Measurements from ENCODE around the gene GPATCH2. TPM values are rescaled to one million over a fixed set of nuclear protein-coding genes. Genes with fewer than 3 reads are reported as not detected.

GPATCH2 gene
- total RNA-seq, 4 donors from 2014 or later = 8.6 to 248 (median 18.4) TPM

DNA sequence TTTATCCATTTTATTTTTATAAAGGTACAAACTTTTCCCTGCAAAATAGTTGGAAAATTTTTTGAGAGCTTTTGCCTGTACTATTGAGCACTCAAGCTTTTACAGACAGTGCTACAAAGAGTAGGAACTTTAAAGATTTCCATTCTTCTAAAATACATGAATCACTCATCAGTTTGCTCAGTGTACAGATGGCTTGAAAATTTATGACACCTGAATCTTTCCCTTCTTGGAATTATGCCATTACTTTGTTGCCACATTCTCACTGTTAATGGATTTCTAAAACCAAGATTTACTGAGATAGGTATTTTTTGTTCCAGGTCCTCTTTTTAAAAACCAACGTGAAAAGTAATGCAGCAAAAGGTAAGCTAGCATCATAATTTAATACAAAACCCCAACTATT, 76.0 kb downstream of the GPATCH2 start:
- H3K4me3 ChIP-seq = no peak overlapping the region
- 57 to 63% methylated on average over 1 of the region's 1 CpG for WGBS, 2 donors (ENCODE audit: low coverage in 1 of 2)
- in situ Hi-C loops (cut with MboI; ENCODE audit: low pct_ligation_motif_present in 1 of 4, low pct_unique_long_range_greater_than_20kb in 1 of 4, low sequenced_read_pairs in 3 of 4) = no loop called here
- no peaks in the 10 kb centered on the region for H3K27me3 ChIP-seq
- no peaks in the 10 kb centered on the region for H3K4me1 ChIP-seq
- no peaks in the 10 kb centered on the region for H3K9me3 ChIP-seq
- TF ChIP-seq EP300 (IDR thresholded peaks at IDR 0.05; ENCODE audit: low read depth) (no peak), POLR2A (IDR thresholded peaks at IDR 0.05) (no peak), POLR2AphosphoS5 (IDR thresholded peaks at IDR 0.05) (no peak)
- TF ChIP-seq, protein P1, sequence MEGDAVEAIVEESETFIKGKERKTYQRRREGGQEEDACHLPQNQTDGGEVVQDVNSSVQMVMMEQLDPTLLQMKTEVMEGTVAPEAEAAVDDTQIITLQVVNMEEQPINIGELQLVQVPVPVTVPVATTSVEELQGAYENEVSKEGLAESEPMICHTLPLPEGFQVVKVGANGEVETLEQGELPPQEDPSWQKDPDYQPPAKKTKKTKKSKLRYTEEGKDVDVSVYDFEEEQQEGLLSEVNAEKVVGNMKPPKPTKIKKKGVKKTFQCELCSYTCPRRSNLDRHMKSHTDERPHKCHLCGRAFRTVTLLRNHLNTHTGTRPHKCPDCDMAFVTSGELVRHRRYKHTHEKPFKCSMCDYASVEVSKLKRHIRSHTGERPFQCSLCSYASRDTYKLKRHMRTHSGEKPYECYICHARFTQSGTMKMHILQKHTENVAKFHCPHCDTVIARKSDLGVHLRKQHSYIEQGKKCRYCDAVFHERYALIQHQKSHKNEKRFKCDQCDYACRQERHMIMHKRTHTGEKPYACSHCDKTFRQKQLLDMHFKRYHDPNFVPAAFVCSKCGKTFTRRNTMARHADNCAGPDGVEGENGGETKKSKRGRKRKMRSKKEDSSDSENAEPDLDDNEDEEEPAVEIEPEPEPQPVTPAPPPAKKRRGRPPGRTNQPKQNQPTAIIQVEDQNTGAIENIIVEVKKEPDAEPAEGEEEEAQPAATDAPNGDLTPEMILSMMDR (IDR thresholded peaks at IDR 0.05) = no peak
- H3K36me3 ChIP-seq = no peaks in the 10 kb centered on the region
- DNase-seq = no peak
- intact Hi-C loops (cut with DNase I; ENCODE audit: low total_unique reads) = no loop called here
- H3K27ac ChIP-seq = no peak overlapping the region

DNA sequence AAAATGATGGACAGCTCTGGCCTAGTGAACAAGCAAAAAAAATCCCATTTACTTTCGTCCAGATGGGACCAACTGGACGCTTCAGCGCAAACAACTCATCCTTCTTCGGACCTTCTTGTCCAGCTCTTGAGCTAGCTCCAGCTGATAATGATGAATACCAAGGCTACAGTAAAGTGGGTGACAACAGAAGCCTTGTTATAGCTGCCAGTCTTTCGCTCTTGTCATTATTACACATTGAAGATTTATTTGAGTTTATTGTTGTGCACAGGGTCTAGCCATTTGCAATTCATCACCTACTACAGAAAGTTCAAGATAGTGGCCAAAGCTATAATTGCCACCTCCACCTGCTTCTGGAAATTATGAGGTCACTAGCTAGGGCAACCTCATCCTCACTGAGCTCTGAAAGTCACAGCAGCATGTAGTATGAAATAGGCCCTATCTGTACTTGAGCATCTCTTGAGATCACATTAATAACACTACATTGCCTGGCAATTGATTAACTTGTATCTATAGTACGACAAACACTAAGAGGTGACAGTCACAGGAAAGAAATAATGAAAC, 76.9 kb downstream of the GPATCH2 start:
- in situ Hi-C loops (cut with MboI; ENCODE audit: low pct_ligation_motif_present in 1 of 4, low pct_unique_long_range_greater_than_20kb in 1 of 4, low sequenced_read_pairs in 3 of 4) = no loop called here
- Histone ChIP-seq H3K27ac (no peak overlapping the region), H3K4me3 (no peak overlapping the region), H3K9me3 (no peaks in the 10 kb centered on the region), H3K4me1 (no peaks in the 10 kb centered on the region), H3K36me3 (no peaks in the 10 kb centered on the region), H3K27me3 (no peaks in the 10 kb centered on the region)
- no peak for DNase-seq
- WGBS, 2 donors (ENCODE audit: low coverage in 1 of 2) = 90 to 94% methylated on average over 6 of the region's 6 CpGs
- intact Hi-C loops (cut with DNase I; ENCODE audit: low total_unique reads) = no loop called here
- TF ChIP-seq, protein P1 (IDR thresholded peaks at IDR 0.05) = no peak
- TF ChIP-seq EP300 (IDR thresholded peaks at IDR 0.05; ENCODE audit: low read depth) = no peak
- TF ChIP-seq POLR2A (IDR thresholded peaks at IDR 0.05) = no peak
- TF ChIP-seq POLR2AphosphoS5 (IDR thresholded peaks at IDR 0.05) = no peak

DNA sequence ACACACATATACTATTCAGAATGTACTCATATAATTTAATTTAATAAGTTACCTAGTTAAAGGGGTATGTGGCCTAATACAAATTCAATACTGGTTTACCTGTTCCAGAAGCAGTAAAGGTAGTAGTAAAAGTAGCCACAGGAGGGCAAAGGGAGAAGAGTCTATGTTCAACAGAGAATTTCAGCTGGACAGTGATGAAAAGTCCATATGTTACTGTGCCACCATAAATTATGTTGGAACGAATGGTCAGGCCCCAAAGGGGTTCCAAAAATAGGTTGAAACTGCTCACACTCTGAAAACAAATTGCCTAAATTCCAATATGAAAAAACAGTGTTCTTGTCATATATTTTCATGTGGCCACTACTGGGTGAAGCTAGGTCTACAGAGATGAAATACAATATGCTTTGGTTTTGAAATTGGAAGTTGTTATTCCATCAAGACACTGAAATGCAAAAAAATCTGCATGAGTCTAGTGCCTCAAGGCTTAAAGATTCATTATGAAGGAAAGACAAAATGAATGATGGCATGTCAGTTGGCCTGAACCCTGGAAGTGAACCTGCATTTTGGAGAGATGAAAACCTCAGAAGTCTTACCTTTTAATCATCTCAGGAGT, 78.4 kb downstream of the GPATCH2 start:
- WGBS, 2 donors (ENCODE audit: low coverage in 1 of 2) = 57 to 70% methylated on average over 1 of the region's 1 CpG
- H3K4me1 ChIP-seq = no peaks in the 10 kb centered on the region
- intact Hi-C loops (cut with DNase I; ENCODE audit: low total_unique reads) = no loop called here

DNA sequence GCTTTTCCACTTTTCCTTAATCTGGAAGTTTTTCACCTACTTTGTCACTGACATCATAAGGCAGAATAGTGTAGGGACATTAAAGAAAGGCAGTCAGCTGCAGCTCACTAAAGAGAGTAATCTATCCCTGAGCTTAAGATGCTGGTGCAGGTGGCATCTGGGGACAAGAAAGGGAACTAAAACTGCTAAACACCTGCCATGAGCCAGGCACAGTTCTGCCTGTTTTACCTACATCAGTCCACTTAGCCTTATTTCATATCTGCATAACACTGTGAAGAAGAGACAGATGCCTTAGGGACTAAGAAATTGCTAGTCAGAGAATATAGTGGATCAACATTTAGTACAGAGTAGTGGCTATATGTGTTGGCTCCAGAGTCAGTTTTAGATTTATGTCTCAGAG, 88.1 kb downstream of the GPATCH2 start:
- H3K9me3 ChIP-seq = no peaks in the 10 kb centered on the region
- peaks cover 0 to 13% (median 6%) of the 10 kb centered on the region in 4 donors for H3K4me1 ChIP-seq
- peaks cover 0 to 2% (median 0%) of the 10 kb centered on the region in 4 donors for H3K36me3 ChIP-seq
- no peak for TF ChIP-seq EP300 (IDR thresholded peaks at IDR 0.05; ENCODE audit: low read depth)
- TF ChIP-seq POLR2AphosphoS5 (IDR thresholded peaks at IDR 0.05) = no peak
- no peak for TF ChIP-seq POLR2A (IDR thresholded peaks at IDR 0.05)
- TF ChIP-seq, protein P1 (IDR thresholded peaks at IDR 0.05) = no peak
- H3K27ac ChIP-seq = no peak overlapping the region
- in situ Hi-C loops (cut with MboI; ENCODE audit: low pct_ligation_motif_present in 1 of 4, low pct_unique_long_range_greater_than_20kb in 1 of 4, low sequenced_read_pairs in 3 of 4) (no loop called here), intact Hi-C loops (cut with DNase I; ENCODE audit: low total_unique reads) (no loop called here)
- no peaks in the 10 kb centered on the region for H3K27me3 ChIP-seq
- no peak overlapping the region for H3K4me3 ChIP-seq
- no peak for DNase-seq

More for the DNA sequence above, 78.4 kb downstream of the GPATCH2 start:
- H3K27ac ChIP-seq = no peak overlapping the region
- no peak overlapping the region for H3K4me3 ChIP-seq
- in situ Hi-C loops (cut with MboI; ENCODE audit: low pct_ligation_motif_present in 1 of 4, low pct_unique_long_range_greater_than_20kb in 1 of 4, low sequenced_read_pairs in 3 of 4) = no loop called here
- TF ChIP-seq, protein P1 (IDR thresholded peaks at IDR 0.05) = no peak
- TF ChIP-seq POLR2AphosphoS5 (IDR thresholded peaks at IDR 0.05) (no peak), POLR2A (IDR thresholded peaks at IDR 0.05) (no peak), EP300 (IDR thresholded peaks at IDR 0.05; ENCODE audit: low read depth) (no peak)
- DNase-seq = no peak
- peaks cover 0 to 4% (median 0%) of the 10 kb centered on the region in 4 donors for H3K36me3 ChIP-seq
- no peaks in the 10 kb centered on the region for H3K9me3 ChIP-seq
- H3K27me3 ChIP-seq = no peaks in the 10 kb centered on the region
